HepG2 (cell line): ENCODE data around the gene CDC42SE1. TPM values are rescaled to one million over a fixed set of nuclear protein-coding genes. Genes with fewer than 3 reads are reported as not detected.

ENCODE experiments used
- DNMT1 ChIP-seq: sonication (generic); formaldehyde crosslinking; IDR thresholded peaks from 2 replicates; pipeline ENCODE4 v1.5.1; 2020; ENCODE audit warnings: mild to moderate bottlenecking, missing genetic modification reagents
- HBP1 ChIP-seq: IDR thresholded peaks from 2 replicates; pipeline ENCODE4 v1.6.1; 2016; ENCODE audit warnings: low read depth, control low read depth
- NAIF1 ChIP-seq: sonication (generic); formaldehyde crosslinking; IDR thresholded peaks from 2 replicates; pipeline ENCODE4 v1.5.0; 2020; ENCODE audit warnings: mild to moderate bottlenecking, missing genetic modification reagents, borderline replicate concordance
- NCOA2 ChIP-seq: sonication (generic); formaldehyde crosslinking; IDR thresholded peaks from 2 replicates; pipeline ENCODE4 v1.8.0; 2022; ENCODE audit warnings: inconsistent platforms
- NFE2 ChIP-seq: sonication (generic); formaldehyde crosslinking; IDR thresholded peaks from 2 replicates; pipeline ENCODE4 v1.4.0; 2020; ENCODE audit warnings: missing genetic modification reagents
- NKX3-1 ChIP-seq: sonication (generic); formaldehyde crosslinking; IDR thresholded peaks from 2 replicates; pipeline ENCODE4 v1.5.0; 2020; ENCODE audit warnings: missing genetic modification reagents
- RBM22 ChIP-seq: fragments of 200-400 bp; formaldehyde crosslinking; optimal IDR thresholded peaks from 2 replicates; pipeline ENCODE3; 2017; ENCODE audit warnings: mild to moderate bottlenecking, low read length, moderate library complexity
- SMAD3 ChIP-seq: sonication (generic); formaldehyde crosslinking; IDR thresholded peaks from 2 replicates; pipeline ENCODE4 v1.4.0; 2020; ENCODE audit warnings: missing genetic modification reagents
- ZFP62 ChIP-seq: sonication (generic); formaldehyde crosslinking; IDR thresholded peaks from 2 replicates; pipeline ENCODE4 v1.4.0; 2020; ENCODE audit warnings: missing genetic modification reagents
- ZFP82 ChIP-seq: sonication (generic); formaldehyde crosslinking; IDR thresholded peaks from 2 replicates; pipeline ENCODE4 v1.5.1; 2020; ENCODE audit warnings: mild to moderate bottlenecking, missing genetic modification reagents, borderline replicate concordance
- ZMAT5 ChIP-seq: sonication (generic); formaldehyde crosslinking; IDR thresholded peaks from 2 replicates; pipeline ENCODE4 v1.5.0; 2020; ENCODE audit warnings: mild to moderate bottlenecking, low read depth, missing genetic modification reagents, borderline replicate concordance
- ZNF33B ChIP-seq: sonication (generic); formaldehyde crosslinking; IDR thresholded peaks from 2 replicates; pipeline ENCODE4 v1.5.1; 2020; ENCODE audit warnings: mild to moderate bottlenecking, missing genetic modification reagents
- ZNF552 ChIP-seq: sonication (generic); formaldehyde crosslinking; IDR thresholded peaks from 2 replicates; pipeline ENCODE4 v1.9.0; 2022; ENCODE audit warnings: missing genetic modification reagents, mild to moderate bottlenecking, borderline replicate concordance
- polyA plus RNA-seq, 8 experiments: library from polyadenylated mRNA; depleted of rRNA in 3 of 8; stranded (reverse) in 7 of 8; unstranded in 1 of 8; fragments of >200 nt; fragmentation: Illumina TruSeq in 4 of 8; extraction: Trizol in 4 of 8; gene quantifications; 2 replicates each; pipeline versions ENCODE4 v1.2.1 to v1.2.3, GENCODE V29; 2011 to 2016; ENCODE audit warnings: low read depth in 4 of 8, missing spikeins in 1 of 8, mixed read lengths in 1 of 8; ENCODE audit not compliant: insufficient read depth in 1 of 8
- total RNA-seq, 5 experiments: library from RNA; depleted of rRNA; stranded (reverse); fragments of >200 nt; fragmentation: Illumina TruSeq; extraction: Trizol; gene quantifications; 2 replicates each; pipeline ENCODE4 v1.2.3, GENCODE V29; 2016; ENCODE audit warnings: low read depth in 1 of 5
- TF ChIP-seq, protein P1 (sequence below): IDR thresholded peaks from 2 replicates; pipeline ENCODE4 v1.6.1; 2016
- TF ChIP-seq, protein P2 (sequence below): IDR thresholded peaks from 2 replicates; pipeline ENCODE4 v1.6.1; 2016; ENCODE audit warnings: mild to moderate bottlenecking
- TF ChIP-seq, protein P3 (sequence below), 2 experiments: sonication (generic) in 1 of 2; formaldehyde crosslinking in 1 of 2; IDR thresholded peaks; 2 replicates each; pipeline versions ENCODE4 v1.4.0 to v1.6.1; 2016 to 2020; ENCODE audit warnings: borderline replicate concordance in 1 of 2, low read depth in 1 of 2, mild to moderate bottlenecking in 1 of 2, missing genetic modification reagents in 1 of 2

Gene CDC42SE1
- total and polyA plus RNA-seq, 2 of the 13 experiments (the other 11 are each of a cell fraction or from before 2014, with no cell fraction given) = 17.6 to 17.9 TPM

DNA sequence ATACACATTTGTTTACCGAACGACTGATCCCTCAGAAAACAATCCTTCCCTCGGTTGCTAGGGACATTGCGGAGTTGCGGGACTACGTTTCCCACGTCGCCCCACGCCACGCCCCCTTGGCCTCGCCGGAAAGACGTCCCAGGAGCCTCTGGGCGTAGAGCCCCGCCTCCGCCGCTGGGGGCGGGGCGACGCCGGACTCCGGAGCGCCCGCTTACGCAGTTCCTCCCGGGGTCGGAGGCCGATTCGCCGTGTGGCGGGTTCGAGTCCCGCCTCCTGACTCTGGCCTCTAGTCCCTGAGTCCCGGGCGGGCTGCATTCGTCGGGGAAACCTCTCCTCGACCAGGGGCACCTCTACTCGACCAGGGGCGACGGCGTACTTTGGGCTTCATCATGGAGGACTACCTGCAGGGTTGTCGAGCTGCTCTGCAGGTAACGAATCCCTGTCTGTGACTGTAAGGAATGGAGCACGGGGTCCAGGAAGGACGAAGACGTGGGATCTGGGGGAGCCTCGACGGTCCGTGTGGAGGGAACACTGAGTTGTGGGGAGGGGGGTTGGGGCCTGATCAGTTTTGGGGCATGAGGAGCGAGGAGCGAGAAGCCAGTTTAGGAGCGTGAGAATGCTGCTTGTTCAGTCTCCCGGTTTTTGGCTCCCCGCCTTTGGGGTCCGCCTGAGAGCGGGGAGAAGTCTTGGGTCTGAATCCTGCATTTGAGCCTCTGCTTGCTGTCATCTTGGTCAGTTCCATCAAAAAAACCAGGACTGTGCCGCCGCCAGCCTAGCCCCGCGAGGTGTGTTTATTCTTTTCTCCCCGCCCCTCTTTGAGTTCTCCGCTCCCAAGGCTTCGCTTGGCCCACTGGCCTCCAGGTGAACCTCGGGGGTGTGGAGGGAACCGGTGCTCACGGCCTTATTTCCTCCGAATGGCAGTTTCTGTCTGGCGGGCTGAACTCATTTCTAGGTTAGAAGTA, 50.9 kb downstream of the CDC42SE1 start, which contains the start of gene PRUNE1 (continued):
- TF ChIP-seq, protein P1, sequence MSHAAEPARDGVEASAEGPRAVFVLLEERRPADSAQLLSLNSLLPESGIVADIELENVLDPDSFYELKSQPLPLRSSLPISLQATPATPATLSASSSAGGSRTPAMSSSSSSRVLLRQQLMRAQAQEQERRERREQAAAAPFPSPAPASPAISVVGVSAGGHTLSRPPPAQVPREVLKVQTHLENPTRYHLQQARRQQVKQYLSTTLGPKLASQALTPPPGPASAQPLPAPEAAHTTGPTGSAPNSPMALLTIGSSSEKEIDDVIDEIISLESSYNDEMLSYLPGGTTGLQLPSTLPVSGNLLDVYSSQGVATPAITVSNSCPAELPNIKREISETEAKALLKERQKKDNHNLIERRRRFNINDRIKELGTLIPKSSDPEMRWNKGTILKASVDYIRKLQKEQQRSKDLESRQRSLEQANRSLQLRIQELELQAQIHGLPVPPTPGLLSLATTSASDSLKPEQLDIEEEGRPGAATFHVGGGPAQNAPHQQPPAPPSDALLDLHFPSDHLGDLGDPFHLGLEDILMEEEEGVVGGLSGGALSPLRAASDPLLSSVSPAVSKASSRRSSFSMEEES (CRISPR knock-in tag) = no peak
- TF ChIP-seq ZFP82 (CRISPR knock-in tag) = no peak
- peak; percentile 38; the same call in 1 of the 2 replicates for TF ChIP-seq HBP1 (CRISPR knock-in tag)
- TF ChIP-seq NAIF1 (CRISPR knock-in tag) = peak; percentile 78; the same call in 1 of the 2 replicates
- TF ChIP-seq ZMAT5 (CRISPR knock-in tag) = no peak
- TF ChIP-seq ZNF33B (CRISPR knock-in tag) = no peak
- TF ChIP-seq, protein P2, sequence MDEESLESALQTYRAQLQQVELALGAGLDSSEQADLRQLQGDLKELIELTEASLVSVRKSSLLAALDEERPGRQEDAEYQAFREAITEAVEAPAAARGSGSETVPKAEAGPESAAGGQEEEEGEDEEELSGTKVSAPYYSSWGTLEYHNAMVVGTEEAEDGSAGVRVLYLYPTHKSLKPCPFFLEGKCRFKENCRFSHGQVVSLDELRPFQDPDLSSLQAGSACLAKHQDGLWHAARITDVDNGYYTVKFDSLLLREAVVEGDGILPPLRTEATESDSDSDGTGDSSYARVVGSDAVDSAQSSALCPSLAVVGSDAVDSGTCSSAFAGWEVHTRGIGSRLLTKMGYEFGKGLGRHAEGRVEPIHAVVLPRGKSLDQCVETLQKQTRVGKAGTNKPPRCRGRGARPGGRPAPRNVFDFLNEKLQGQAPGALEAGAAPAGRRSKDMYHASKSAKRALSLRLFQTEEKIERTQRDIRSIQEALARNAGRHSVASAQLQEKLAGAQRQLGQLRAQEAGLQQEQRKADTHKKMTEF (CRISPR knock-in tag) = no peak
- TF ChIP-seq, protein P3, sequence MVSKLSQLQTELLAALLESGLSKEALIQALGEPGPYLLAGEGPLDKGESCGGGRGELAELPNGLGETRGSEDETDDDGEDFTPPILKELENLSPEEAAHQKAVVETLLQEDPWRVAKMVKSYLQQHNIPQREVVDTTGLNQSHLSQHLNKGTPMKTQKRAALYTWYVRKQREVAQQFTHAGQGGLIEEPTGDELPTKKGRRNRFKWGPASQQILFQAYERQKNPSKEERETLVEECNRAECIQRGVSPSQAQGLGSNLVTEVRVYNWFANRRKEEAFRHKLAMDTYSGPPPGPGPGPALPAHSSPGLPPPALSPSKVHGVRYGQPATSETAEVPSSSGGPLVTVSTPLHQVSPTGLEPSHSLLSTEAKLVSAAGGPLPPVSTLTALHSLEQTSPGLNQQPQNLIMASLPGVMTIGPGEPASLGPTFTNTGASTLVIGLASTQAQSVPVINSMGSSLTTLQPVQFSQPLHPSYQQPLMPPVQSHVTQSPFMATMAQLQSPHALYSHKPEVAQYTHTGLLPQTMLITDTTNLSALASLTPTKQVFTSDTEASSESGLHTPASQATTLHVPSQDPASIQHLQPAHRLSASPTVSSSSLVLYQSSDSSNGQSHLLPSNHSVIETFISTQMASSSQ (IDR thresholded peaks at IDR 0.05; ENCODE audit: low read depth) = no peak
- TF ChIP-seq, protein P3 (CRISPR knock-in tag; IDR thresholded peaks at IDR 0.05; ENCODE audit: borderline replicate concordance) = no peak; the same call in 1 of the 2 replicates
- TF ChIP-seq ZNF552 = no peak
- TF ChIP-seq NCOA2 (CRISPR knock-in tag) = no peak
- no peak for TF ChIP-seq NFE2 (CRISPR knock-in tag)
- TF ChIP-seq ZFP62 (CRISPR knock-in tag) = no peak
- no peak; the same call in 1 of the 2 replicates for TF ChIP-seq NKX3-1 (CRISPR knock-in tag)
- TF ChIP-seq RBM22 = no peak
- TF ChIP-seq DNMT1 (CRISPR knock-in tag) = peak; percentile 39; the same call in 1 of the 2 replicates
- no peak; the same call in 1 of the 2 replicates for TF ChIP-seq SMAD3 (CRISPR knock-in tag)
